HG03196 (cell line): ENCODE data around the gene PAQR5.
"Not testable (repeated sequence)": the region's sequence is repeated elsewhere in the genome, so short reads cannot be mapped to it uniquely, and the experiment has no call there.

Experiments
- ATAC-seq: cut with Tn5 transposase; IDR thresholded peaks from one replicate; pipeline ENCODE4 v1.9.1; 2021; ENCODE audit not compliant: unreplicated experiment

PAQR5 gene

GRCh38 chr15:69314736-69315135, 16.0 kb downstream of the PAQR5 start:
- no peak for ATAC-seq

- ATAC-seq = no peak
Observed at GRCh38 chr15:69315402-69316110, 16.8 kb downstream of the PAQR5 start.

- ATAC-seq = no peak
Observed at GRCh38 chr15:69316291-69316690, 17.6 kb downstream of the PAQR5 start.

GRCh38 chr15:69317392-69317841, 18.7 kb downstream of the PAQR5 start:
- ATAC-seq = no peak

- no peak for ATAC-seq
Observed at GRCh38 chr15:69318033-69318432, 19.3 kb downstream of the PAQR5 start.

- no peak for ATAC-seq
Observed at GRCh38 chr15:69319384-69320375, 21.0 kb downstream of the PAQR5 start.

GRCh38 chr15:69320977-69321554, 22.4 kb downstream of the PAQR5 start:
- ATAC-seq = no peak

- ATAC-seq = no peak
Observed at GRCh38 chr15:69323893-69324430, 25.2 kb downstream of the PAQR5 start.

- no peak for ATAC-seq
Observed at GRCh38 chr15:69324565-69324964, 25.9 kb downstream of the PAQR5 start.

- no peak for ATAC-seq
Observed at GRCh38 chr15:69325456-69325971, 26.8 kb downstream of the PAQR5 start.

GRCh38 chr15:69328080-69328479, 29.4 kb downstream of the PAQR5 start:
- no peak for ATAC-seq

GRCh38 chr15:69328739-69329138, 30.0 kb downstream of the PAQR5 start:
- no peak for ATAC-seq

GRCh38 chr15:69337138-69337537, 38.4 kb downstream of the PAQR5 start:
- ATAC-seq = no peak

- ATAC-seq = no peak
Observed at GRCh38 chr15:69338535-69339213, 40.0 kb downstream of the PAQR5 start.

- not testable (repeated sequence) for ATAC-seq
Observed at GRCh38 chr15:69339214-69339543, 40.5 kb downstream of the PAQR5 start.

GRCh38 chr15:69340243-69340900, 41.7 kb downstream of the PAQR5 start:
- ATAC-seq = no peak

GRCh38 chr15:69341356-69341755, 42.6 kb downstream of the PAQR5 start:
- ATAC-seq = no peak

- ATAC-seq = no peak
Observed at GRCh38 chr15:69342460-69343076, 43.9 kb downstream of the PAQR5 start.

- ATAC-seq = no peak
Observed at GRCh38 chr15:69343133-69343532, 44.4 kb downstream of the PAQR5 start.

GRCh38 chr15:69344238-69344637, 45.5 kb downstream of the PAQR5 start:
- no peak for ATAC-seq
